Measurements from ENCODE around the gene PPT1.
A peak's percentile ranks its signal among the peaks of the same experiment; 100 is the strongest.
"Not testable (repeated sequence)": the region's sequence is repeated elsewhere in the genome, so short reads cannot be mapped to it uniquely, and the experiment has no call there.

Gene PPT1

DNA sequence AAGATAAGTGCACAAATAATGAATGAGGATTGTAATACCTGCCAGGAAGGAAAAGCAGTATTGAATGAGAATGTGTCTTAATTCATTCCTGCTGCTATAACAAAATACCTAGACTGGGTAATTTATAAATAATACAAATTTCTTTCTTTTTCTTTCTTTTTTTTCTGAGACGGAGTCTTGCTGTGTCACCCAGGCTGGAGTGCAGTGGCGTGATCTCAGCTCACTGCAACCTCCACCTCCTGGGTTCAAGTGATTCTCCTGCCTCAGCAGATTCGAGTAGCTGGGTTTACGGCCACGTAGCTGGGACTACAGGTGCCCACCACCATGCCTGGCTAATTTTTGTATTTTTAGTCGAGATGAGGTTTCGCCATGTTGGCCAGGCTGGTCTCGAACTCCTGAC is 59.8 kb downstream of the PPT1 start:
- peaks cover 18% of the 10 kb centered on the region for H3K36me3 Mint-ChIP-seq (ENCODE audit: low read depth)
- H3K4me3 Mint-ChIP-seq; H3K27me3 Mint-ChIP-seq (ENCODE audit: low read depth); H3K27ac Mint-ChIP-seq; H3K9me3 Mint-ChIP-seq: not testable (repeated sequence)
- peaks cover 46% of the 10 kb centered on the region for H3K4me1 Mint-ChIP-seq (ENCODE audit: low read depth)

DNA sequence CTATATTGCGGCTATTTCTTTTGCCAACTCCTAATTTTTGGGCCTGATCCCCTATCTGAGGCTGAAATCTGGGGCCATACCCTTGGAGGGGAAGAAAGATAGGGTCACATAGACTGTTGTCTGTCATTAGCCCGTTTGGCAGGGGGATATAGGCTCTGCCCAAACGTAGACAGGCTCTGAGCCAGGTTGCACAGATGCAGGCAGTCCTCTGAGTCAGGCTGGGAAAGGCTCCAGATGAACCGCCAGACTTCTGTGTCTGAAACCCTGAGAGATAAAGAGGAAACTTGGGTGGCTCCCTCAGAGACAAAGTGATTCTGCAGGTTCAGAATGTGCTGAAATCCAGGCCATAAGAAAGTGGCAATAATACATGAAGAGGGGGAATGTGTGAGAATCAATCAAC is 60.5 kb downstream of the PPT1 start:
- Mint-ChIP-seq H3K27ac (no peak overlapping the region), H3K9me3 (no peaks in the 10 kb centered on the region), H3K4me3 (no peak overlapping the region), H3K36me3 (ENCODE audit: low read depth) (peaks cover 13% of the 10 kb centered on the region), H3K27me3 (ENCODE audit: low read depth) (no peaks in the 10 kb centered on the region), H3K4me1 (ENCODE audit: low read depth) (peaks cover 41% of the 10 kb centered on the region)

DNA sequence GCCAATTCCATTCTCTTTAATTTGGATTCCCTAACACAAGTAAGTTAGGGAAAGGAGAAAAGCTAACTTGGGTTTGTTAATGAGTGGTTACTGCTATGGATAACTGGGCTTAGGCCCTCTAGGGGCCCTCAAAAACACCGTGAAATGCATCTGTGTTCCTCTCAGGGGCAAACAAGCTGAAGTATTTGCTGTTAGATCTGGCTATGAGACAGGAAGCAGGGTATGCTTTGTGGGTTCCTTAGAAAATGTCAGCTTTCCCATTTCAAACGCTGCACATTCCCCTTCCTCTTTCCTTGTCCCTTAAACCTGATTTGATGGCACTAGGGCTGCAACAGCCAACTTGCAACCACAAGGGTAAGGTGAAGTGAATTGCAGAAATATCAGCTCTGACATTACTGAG is 62.2 kb downstream of the PPT1 start:
- no peaks in the 10 kb centered on the region for H3K9me3 Mint-ChIP-seq
- H3K36me3 Mint-ChIP-seq (ENCODE audit: low read depth) = peaks cover 4% of the 10 kb centered on the region
- peak overlapping the region; percentile 71 for H3K27ac Mint-ChIP-seq
- H3K27me3 Mint-ChIP-seq (ENCODE audit: low read depth) = peaks cover 7% of the 10 kb centered on the region
- H3K4me1 Mint-ChIP-seq (ENCODE audit: low read depth) = peaks cover 40% of the 10 kb centered on the region
- no peak overlapping the region for H3K4me3 Mint-ChIP-seq

DNA sequence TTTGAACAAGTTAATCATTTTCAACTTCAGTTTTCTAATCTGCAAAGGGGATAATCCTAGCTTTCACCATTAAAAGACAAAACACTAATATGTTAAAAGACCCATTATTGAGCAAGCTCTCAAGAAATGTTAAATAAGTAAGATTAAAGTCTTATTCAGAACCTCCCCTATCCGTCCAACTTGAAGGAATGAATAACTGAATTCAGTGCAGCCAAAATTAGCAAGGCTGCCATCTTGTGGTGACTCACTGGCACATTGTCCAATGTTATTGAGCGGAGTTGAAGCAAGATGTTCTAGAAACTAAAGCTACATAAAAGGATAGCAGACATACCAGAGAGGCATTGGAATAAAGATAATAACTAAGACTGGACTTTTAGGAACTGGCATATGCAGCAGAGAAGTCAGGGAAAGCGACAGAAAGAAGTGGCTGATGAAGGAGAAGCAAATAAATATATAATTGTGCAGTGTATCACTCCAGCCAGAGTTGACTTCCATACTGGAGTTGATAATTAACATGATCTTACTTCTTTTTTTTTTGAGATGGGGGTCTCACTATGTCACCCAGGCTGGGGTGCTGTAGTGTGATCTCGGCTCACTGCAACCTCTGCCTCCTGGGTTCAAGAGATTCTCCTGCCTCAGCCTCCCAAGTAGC is 64.7 kb downstream of the PPT1 start:
- H3K9me3 Mint-ChIP-seq = no peaks in the 10 kb centered on the region
- no peaks in the 10 kb centered on the region for H3K36me3 Mint-ChIP-seq (ENCODE audit: low read depth)
- peaks cover 29% of the 10 kb centered on the region for H3K4me1 Mint-ChIP-seq (ENCODE audit: low read depth)
- H3K4me3 Mint-ChIP-seq = no peak overlapping the region
- peaks cover 25% of the 10 kb centered on the region for H3K27me3 Mint-ChIP-seq (ENCODE audit: low read depth)
- no peak overlapping the region for H3K27ac Mint-ChIP-seq

DNA sequence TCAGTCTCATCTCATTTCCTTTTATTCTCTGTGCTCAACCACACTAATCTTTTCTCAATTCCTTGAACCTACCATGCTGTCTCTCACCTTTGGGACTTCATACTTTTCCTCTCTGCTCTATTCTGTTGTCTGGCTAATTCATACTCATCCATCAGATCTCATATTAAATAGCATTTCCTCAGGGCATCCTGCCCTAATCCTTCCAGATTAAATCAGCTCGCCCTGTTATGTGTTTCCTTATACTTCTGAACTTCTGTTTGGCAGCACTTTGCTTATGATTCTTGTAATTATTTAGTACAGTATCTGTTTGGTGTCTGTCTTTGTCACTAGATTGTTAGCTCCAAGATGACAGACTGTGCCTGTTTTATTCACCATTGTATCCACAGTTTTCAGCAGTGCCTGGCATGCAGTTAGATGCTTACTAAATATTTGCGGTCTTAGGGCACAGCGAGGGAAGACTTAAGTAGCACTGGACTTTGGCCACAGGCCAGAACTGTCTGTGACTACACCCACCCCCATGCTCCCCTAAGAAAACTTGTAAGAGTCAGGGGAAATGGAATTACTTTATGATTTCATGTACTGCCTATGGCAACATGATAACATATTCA is 66.4 kb downstream of the PPT1 start:
- Mint-ChIP-seq H3K27me3 (ENCODE audit: low read depth) (peaks cover 25% of the 10 kb centered on the region), H3K36me3 (ENCODE audit: low read depth) (no peaks in the 10 kb centered on the region), H3K27ac (no peak overlapping the region), H3K9me3 (no peaks in the 10 kb centered on the region), H3K4me3 (no peak overlapping the region), H3K4me1 (ENCODE audit: low read depth) (peaks cover 23% of the 10 kb centered on the region)

DNA sequence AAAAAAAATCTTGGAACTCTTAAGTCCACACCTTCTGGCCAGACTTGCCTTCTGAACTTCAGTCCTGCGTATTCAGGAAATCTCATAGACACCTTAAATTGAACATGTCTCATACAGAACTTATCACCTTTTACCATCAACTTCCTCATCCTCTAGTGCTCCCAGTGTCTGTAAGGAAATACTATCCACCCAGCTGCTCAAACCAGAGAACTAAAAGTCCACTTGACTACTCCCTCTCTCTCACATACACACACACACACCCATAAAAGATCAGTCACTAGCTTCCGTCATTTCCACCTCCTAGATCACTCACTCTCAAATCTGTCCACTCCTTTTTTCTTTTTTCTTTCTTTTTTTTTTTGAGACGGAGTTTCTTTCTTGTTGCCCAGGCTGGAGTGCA is 67.4 kb downstream of the PPT1 start:
- Mint-ChIP-seq H3K4me1 (ENCODE audit: low read depth) (peaks cover 16% of the 10 kb centered on the region), H3K9me3 (no peaks in the 10 kb centered on the region), H3K4me3 (no peak overlapping the region), H3K36me3 (ENCODE audit: low read depth) (no peaks in the 10 kb centered on the region), H3K27me3 (ENCODE audit: low read depth) (peaks cover 25% of the 10 kb centered on the region), H3K27ac (no peak overlapping the region)

DNA sequence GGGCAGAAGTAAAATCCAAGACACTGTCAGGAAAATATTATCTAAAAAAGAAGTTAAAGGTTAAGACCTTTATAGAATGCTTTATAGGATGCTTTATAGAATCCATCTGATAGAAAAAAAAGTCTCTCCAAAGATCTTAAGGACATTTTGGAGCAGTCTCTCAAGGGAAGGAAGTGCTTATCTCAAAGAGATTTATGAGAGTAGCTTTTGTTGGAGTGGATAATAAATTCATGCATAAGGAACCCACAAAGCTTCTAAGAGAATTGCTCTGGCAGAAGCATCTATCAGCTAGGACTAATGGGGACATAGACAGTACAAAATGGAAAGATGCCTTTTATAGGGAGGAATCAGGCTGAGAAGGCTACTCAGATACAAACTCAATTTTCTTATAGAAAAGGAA is 69.4 kb downstream of the PPT1 start:
- Mint-ChIP-seq H3K36me3 (ENCODE audit: low read depth) (no peaks in the 10 kb centered on the region), H3K27me3 (ENCODE audit: low read depth) (peaks cover 25% of the 10 kb centered on the region), H3K27ac (no peak overlapping the region), H3K4me1 (ENCODE audit: low read depth) (peaks cover 9% of the 10 kb centered on the region), H3K9me3 (no peaks in the 10 kb centered on the region), H3K4me3 (no peak overlapping the region)

DNA sequence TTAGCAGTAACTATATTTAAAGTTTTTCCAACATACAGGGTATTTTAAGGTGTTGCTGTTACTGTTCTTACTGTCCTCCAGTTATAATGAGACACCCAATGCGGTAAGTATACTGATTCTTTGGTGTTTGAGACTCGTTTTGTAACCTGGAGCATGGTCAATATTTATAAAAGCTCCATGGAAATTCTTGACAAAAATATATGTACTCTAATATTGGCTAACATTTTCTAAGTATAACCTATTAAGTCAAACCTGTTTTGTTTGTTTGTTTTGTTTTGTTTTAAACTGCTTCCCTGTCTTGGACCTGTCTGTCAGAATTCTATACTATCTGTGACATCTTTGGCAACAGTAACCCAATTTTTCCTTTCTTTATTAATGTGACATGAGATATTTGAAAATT is 72.4 kb downstream of the PPT1 start:
- peaks cover 2% of the 10 kb centered on the region for H3K4me1 Mint-ChIP-seq (ENCODE audit: low read depth)
- no peaks in the 10 kb centered on the region for H3K36me3 Mint-ChIP-seq (ENCODE audit: low read depth)
- H3K4me3 Mint-ChIP-seq = no peak overlapping the region
- peaks cover 16% of the 10 kb centered on the region for H3K27me3 Mint-ChIP-seq (ENCODE audit: low read depth)
- no peak overlapping the region for H3K27ac Mint-ChIP-seq
- H3K9me3 Mint-ChIP-seq = no peaks in the 10 kb centered on the region

DNA sequence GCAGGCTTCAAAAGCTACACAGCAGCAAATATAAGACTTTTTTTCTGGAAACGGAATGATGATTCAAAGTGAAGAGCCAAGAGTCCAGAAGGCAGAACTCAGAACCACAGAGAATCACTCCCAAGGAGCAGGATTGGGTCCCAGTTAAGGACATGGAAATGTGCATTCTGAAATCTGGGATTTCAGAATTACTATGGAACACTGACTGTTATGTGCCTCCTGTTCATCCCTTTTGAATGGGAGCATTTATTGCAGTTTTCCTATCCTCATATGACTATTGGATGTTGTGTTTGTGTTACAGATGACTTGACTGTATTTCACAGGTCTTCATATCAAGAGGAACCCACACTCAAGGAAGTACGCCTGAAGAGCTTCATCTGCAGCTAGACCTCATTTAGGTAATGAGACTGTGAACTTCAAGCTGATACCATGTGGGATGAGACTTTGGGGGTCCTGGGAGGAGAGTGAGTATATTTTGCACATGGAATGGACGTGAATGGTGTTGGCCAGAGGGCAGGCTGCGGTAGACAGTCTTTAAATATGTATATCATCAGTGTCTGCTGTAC is 73.6 kb downstream of the PPT1 start:
- Mint-ChIP-seq H3K36me3 (ENCODE audit: low read depth) (no peaks in the 10 kb centered on the region), H3K4me3 (no peak overlapping the region), H3K27me3 (ENCODE audit: low read depth) (peaks cover 13% of the 10 kb centered on the region), H3K27ac (no peak overlapping the region), H3K9me3 (no peaks in the 10 kb centered on the region), H3K4me1 (ENCODE audit: low read depth) (peaks cover 4% of the 10 kb centered on the region)

Measured in T-helper 1 cell treated with Interleukin-12 subunit alpha and Interleukin-12 subunit beta and Interleukin-4 antibody, amounts not matched to agents 30 μg/mL and 1 μg/mL, for 36 hours (primary cell).